ENCODE data around the gene ROBO3.

Gene ROBO3

DNA sequence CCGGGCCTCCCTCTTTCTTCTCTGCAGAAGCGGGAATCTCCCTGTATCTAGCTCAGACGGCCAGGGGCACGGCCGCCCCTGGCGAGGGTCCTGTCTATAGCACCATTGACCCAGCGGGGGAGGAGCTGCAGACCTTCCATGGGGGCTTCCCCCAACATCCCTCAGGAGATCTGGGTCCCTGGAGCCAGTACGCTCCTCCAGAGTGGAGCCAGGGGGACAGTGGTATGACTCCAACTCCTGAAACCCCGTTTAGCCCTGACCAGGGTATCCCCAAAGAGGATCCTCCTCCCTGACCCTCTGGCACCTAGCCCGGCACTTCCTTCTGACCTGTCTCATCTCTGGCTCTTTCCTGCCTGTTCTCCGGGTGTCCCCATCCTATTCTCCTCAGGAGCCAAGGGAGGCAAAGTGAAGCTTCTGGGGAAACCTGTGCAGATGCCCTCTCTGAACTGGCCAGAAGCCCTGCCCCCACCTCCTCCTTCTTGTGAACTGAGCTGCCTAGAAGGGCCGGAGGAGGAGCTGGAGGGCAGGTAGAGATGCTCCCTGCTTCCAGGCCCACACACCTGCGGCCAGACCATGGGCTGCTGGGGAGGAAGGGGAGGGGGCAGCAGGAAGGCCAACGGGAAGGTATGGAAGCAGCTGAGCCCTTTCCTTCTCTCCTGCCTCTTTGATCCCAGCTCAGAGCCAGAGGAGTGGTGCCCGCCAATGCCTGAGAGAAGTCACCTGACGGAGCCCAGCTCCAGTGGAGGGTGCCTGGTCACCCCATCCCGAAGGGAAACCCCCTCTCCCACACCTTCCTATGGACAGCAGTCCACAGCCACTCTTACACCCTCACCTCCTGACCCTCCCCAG is 12.9 kb downstream of the ROBO3 start:
- no peak for DNase-seq

DNA sequence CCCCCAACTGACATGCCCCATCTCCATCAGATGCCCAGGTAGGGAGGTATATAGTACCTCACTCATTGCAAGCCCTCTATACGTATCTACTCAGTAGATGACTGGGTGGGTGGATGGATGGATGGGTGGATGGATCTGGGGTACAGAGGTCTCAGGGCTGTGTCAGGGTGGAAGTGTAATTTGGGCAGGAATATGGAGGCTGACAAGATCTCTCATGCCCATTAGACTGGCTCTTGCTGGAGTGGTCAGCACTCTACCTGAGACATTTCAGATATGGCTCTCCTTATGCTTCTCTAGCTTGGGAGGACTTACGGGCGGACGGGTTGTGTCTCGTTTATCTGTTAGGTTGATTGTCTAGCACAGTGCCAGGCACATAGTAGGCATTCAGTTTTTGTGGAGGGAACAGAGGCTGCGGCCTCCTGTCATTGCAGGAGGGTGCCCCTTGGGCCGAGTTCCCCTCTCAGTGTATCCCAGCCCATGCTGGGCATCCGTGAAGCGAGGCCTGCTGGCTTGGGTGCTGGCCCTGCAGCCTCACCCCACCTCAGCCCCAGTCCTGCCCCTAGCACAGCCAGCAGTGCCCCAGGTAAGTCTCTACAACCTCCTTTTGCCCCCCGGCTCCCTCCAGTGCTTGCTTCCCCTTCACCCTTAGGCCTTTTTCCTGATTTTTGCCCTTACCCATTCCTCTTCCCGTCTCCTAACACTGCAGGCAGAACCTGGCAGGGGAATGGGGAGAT is 13.7 kb downstream of the ROBO3 start:
- DNase-seq = no peak

GRCh38 chr11:124879493-124880289 is 14.5 kb downstream of the ROBO3 start:
- DNase-seq = no peak

DNA sequence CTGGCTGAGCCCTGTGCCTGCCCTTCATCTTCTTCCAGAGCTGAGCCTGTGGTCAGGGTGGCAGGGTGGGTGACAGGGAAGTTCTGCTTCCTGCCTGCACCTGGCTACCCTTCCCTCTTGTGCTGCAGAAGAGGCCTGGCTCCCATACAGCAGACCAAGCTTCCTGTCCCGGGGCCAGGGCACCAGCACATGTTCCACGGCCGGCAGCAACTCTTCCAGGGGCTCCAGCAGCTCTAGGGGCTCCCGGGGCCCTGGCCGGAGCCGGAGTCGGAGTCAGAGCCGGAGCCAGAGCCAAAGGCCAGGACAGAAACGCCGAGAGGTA is 15.0 kb downstream of the ROBO3 start:
- no peak for DNase-seq

DNA sequence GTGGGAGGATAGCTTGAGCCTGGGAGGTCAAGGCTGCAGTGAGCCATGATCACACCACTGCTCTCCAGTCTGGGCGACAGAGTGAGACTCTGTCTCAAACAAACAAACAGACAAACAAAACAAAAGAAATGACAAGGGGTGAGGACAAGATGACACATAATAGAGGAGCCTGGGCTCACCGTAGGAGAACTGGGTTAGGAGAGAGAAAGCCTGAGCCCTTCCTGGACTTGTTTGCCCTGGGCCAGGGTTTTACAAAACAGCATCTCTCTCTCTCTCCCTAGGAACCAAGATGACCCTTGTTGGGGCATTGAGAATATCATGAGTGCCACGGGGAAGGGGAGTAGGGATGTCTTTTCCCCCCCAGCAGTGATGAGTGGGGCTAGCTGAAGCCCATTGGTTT is 15.7 kb downstream of the ROBO3 start:
- DNase-seq = no peak

- DNase-seq = no peak
Observed at GRCh38 chr11:124882339-124883071, 17.3 kb downstream of the ROBO3 start.

DNA sequence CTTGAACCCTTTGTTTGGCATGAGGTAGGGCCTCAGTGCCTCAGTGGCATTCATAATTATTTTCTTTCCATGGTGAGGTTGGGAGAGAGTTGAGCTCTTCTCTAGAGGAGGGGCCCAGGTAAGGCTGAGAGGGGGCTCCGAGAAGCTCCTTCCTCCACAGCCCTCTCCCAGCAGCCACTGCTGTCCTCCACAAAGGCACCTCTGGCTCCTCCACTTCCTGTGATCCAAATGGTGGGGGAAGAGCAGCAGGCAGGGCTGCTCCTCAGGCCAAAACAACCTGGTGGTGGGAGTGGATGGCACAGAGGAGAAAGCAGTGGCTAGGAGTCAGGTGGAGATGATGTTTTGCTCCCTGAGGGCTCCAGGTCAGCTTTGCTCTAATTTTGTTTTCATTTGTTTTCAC is 19.1 kb downstream of the ROBO3 start:
- no peak for DNase-seq

DNA sequence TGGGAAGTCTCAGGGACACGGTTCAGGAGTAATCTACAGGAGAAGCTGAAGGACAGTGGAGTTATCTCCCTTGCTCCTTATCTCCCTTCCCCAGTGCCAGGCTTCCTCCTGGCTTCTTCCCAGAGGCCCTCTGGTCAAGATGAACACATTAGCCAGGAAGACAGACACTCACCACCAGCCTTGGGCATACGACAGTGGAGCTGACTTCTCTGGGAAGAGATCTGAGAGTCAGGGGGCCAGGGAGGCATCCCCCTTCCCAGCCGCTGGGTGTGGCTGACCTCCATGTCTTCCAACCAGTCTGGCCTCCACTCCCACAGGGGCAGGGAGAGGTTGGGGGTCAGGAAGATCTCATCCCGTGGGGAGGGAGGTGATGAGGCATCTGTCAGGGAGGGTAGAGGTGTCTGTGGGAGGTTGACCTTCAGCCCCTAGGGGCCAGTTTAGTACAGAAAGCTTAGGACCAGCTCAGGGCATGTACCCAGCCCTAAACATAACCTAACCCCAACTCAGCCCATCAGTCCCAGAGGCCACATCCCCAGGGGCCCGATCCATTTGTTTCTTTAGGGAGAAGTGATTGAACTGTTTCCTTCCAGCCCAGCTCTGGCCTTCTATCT is 19.7 kb downstream of the ROBO3 start:
- DNase-seq = no peak

DNA sequence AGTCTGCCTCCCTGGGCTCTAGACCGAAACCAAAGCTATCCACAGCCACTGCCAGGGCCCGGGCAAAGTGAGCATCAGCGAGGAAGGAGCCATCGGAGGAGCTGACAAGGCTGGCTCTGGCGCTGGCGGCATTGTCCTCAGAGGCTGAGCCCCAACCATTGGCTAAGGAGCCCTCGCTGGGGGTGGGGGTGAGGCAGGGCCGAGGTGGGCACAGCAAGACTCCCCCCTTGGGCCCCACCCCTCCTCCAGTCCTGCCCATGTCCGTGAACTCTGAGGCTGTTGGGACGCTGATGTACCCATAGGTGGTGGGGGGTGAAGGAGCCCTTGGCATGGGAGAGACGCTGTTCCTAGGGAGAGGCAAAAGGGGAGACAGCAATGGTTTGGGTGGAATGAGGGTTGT is 21.2 kb downstream of the ROBO3 start:
- DNase-seq = no peak

- DNase-seq = no peak
Observed at GRCh38 chr11:124886978-124887666, 21.9 kb downstream of the ROBO3 start.

- no peak for DNase-seq
Observed at GRCh38 chr11:124887667-124888013, 22.4 kb downstream of the ROBO3 start.

DNA sequence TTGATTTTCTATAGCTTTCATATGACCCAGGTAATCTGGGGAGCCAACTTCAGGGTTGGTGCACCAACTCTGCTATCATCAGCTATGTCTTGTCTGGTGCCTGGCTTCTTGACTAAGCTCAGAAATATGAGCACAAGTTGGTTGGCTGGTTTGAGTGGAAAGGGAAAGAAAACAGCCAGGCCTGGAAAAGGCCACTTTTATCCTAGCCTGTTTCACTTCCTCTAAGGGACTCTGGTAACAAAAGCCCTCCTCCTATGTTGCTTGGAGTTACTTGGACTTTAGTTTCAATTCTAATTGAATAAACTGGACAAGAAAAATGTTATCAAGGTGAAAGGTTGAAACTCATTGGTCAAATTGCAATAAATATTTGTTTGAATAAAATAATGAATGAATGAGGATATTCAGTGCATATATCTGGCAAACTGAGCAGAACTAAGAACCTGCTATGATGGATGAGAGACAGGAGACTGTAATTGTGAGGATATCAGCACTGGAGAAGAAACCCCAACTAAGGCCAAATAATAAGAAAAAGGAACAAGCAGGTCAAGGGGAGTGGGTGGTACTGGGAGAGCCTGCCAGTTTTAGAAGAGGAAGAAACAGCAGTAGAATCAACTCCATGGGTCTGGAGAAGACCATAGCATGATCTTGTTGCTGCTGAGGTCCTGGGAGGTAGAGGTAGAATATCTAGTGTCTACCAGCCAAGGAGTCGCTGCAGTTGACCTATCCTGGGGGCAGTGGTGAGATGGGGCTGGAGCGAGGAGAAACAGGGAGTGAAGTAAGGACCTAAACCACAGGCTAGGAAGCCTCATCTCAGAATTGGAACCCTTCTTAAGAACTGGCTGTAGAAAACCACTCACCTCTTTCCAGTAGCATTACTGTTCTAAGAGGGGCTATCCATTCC is 24.2 kb downstream of the ROBO3 start:
- DNase-seq = no peak

- no peak for DNase-seq
Observed at GRCh38 chr11:124890151-124890550, 24.9 kb downstream of the ROBO3 start.

GRCh38 chr11:124890683-124891372 is 25.6 kb downstream of the ROBO3 start:
- no peak for DNase-seq

DNA sequence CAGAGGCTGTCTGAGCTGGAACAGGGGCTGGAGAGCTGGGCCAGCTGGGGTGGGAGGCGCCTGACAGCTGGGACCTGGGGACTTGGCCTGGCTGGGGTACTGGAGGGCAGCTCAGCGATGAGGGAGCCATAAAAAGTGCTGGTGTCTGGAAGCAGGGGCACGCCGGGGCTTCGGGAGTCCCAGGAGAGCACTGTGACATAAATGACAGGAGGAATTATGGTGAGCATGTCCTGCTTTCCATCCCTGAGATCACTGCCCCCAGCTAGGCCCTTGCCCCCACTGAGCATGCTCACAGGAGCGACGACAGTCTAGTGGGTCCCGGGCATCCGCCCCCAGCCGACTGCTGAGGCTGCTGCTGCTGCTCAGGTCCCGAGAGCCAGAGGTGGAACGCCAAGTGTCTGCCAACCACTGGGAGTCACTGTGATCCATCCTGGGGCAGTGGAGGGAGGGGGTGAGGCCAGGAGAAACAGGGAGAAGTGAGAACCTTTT is 26.2 kb downstream of the ROBO3 start:
- no peak for DNase-seq

GRCh38 chr11:124892146-124892545 is 26.9 kb downstream of the ROBO3 start:
- no peak for DNase-seq

DNA sequence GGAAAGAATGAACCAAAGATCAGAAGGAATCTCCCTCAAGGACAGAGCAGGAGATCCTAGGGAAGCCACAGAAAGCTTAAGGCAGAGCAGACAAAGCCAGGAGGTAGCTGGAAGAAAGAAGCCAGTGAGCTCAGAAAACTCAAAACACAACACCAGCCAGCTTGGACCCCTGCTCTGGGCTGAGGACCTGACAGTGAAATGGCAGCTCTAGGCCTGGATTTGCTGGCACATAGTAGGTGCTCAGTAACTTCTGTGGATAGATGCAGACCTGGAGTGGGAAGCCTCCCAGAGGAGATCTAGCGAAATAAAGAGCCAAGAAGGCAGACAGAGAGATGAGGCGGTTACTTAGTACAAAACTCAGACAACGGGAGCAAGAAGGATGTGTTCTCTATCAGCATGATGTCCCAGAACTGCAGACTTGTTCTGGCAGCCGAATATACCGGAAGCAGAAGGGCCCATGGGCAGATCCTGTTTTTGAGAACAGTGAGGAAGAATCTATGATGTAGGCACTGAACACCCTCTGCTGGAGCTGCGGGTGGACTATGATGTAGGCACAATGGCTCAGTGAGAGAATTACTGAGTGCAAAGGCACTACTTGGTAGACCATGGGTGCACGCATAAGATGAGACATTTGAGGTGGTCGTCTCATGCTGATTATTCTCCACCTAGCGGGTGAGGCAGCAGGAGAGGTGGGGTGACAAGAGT is 27.7 kb downstream of the ROBO3 start:
- DNase-seq = no peak

- no peak for DNase-seq
Observed at GRCh38 chr11:124893781-124894401, 28.7 kb downstream of the ROBO3 start.
